ENCODE results near the gene SCG5.

DNA sequence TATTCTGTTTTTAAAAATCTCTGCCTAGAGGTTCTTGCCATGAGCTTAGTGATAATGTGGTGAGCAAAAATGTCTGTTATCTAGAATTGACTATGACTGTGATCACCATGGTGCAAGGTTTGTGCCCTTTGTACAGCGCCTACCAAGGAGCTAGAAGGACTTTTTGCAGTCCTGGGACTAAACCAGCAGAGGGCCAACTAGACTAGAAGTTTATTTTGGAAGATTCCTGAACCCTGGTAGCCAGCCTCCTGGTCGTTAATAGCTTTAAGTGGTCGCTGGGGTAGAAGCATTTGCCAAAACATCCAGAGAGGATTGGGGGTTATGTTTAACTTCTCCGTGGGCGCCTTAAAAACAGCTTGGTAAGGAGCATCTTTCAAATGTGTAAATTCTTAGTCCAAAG is 7.8 kb downstream of the SCG5 start:
- TF ChIP-seq, protein P1, sequence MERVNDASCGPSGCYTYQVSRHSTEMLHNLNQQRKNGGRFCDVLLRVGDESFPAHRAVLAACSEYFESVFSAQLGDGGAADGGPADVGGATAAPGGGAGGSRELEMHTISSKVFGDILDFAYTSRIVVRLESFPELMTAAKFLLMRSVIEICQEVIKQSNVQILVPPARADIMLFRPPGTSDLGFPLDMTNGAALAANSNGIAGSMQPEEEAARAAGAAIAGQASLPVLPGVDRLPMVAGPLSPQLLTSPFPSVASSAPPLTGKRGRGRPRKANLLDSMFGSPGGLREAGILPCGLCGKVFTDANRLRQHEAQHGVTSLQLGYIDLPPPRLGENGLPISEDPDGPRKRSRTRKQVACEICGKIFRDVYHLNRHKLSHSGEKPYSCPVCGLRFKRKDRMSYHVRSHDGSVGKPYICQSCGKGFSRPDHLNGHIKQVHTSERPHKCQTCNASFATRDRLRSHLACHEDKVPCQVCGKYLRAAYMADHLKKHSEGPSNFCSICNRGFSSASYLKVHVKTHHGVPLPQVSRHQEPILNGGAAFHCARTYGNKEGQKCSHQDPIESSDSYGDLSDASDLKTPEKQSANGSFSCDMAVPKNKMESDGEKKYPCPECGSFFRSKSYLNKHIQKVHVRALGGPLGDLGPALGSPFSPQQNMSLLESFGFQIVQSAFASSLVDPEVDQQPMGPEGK (CRISPR knock-in tag; IDR thresholded peaks at IDR 0.05; ENCODE audit: borderline replicate concordance): no peak
- no peak for TF ChIP-seq ZFP30 (CRISPR knock-in tag; IDR thresholded peaks at IDR 0.05)
- no peak for TF ChIP-seq TCF4 (CRISPR knock-in tag; IDR thresholded peaks at IDR 0.05; ENCODE audit: borderline replicate concordance)
- TF ChIP-seq, protein P2, sequence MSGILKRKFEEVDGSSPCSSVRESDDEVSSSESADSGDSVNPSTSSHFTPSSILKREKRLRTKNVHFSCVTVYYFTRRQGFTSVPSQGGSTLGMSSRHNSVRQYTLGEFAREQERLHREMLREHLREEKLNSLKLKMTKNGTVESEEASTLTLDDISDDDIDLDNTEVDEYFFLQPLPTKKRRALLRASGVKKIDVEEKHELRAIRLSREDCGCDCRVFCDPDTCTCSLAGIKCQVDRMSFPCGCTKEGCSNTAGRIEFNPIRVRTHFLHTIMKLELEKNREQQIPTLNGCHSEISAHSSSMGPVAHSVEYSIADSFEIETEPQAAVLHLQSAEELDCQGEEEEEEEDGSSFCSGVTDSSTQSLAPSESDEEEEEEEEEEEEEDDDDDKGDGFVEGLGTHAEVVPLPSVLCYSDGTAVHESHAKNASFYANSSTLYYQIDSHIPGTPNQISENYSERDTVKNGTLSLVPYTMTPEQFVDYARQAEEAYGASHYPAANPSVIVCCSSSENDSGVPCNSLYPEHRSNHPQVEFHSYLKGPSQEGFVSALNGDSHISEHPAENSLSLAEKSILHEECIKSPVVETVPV (CRISPR knock-in tag; IDR thresholded peaks at IDR 0.05): no peak
- TF ChIP-seq SNAI2 (CRISPR knock-in tag; IDR thresholded peaks at IDR 0.05): no peak
- TF ChIP-seq ZC3H10 (CRISPR knock-in tag; IDR thresholded peaks at IDR 0.05): no peak

Data from SK-N-SH treated with all-trans-retinoic acid at 6 μM for 48 hours (cell line).